OCI-M2 (cell line): Measurements from ENCODE around the gene CDH5.

Experiments
- DNase-seq: peaks from one replicate; lab custom pipeline; 2025; ENCODE audit not compliant: unreplicated experiment; lab: John Stamatoyannopoulos, UW

Gene CDH5

DNA sequence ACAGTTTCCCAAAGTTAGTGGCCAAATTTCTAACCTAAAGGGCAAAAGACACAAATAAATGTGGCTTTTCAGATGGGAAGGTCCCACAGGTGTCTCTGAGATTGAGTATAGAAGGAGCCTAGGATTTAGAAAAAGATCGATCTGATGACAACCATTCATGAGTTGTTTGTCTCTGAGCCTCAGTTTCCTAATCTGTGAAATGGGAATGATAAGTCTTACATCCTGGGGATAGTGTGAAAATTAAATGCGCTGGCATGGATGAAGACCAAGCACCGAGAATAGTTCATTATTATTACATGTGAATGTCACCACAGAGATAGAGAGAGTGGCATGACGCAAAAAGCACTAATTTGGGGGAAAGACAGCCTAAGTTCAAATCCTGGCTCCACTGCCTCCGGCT lies 7.2 kb downstream of the CDH5 start:
- no peak for DNase-seq

DNA sequence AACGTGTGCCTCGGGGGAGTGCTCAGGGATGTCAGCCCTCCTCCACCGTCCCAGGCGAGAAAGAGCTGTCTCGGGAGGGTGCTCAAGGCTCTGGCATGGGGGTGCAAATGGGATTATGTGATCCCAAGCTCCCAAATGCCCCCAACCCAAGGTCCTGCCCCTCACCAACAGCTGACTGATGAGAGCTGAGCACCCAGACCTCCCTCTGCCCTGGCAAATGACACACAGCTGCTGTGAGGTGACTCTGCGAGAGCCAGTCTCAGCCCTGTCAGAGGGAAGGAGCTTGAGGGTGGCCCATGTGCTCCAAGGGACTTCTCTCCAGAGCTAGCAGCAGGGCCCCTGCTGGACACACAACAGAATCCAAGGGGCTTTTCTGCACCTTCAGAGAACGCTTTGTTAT lies 7.7 kb downstream of the CDH5 start:
- DNase-seq: no peak

DNA sequence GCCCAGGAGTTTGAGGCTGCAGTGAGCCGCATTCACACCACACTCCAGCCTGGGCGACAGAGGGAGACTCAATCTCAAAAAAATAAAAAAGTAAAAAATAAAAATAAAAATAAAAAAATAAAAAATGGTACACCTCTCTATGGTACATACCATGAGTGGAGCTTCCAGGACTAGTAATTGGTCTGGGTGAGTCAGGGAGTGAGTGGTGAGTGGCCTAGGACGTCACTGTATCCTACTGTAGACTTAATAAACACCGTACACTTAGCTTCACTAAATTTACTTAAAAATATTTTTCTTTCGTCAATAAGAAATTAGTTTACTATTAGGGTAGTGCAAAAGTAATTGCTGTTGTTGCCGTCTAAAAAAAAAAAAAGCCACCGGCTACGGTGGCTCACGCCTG lies 9.0 kb downstream of the CDH5 start:
- no peak for DNase-seq

DNA sequence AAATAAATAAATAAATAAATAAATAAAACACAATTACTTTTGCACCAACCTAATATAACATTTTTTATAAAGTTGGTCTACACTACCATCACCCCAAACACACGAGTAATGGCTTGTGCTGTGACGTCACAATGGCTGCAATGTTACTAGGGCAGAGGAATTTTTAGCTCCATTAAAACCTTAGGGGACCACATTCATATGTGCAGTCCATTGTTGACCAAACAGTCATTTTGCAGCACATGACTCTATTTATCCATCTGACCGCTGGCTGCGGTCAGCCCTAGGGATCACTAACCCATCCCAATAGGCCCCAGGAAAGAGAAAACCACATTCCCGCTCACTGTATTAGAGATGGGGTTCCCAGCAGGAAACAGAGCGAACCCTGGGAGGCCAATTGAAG lies 9.6 kb downstream of the CDH5 start:
- DNase-seq: no peak

- no peak for DNase-seq
Observed at GRCh38 chr16:66376577-66377305, 10.2 kb downstream of the CDH5 start.

GRCh38 chr16:66377324-66377723 lies 10.8 kb downstream of the CDH5 start:
- DNase-seq: no peak

DNA sequence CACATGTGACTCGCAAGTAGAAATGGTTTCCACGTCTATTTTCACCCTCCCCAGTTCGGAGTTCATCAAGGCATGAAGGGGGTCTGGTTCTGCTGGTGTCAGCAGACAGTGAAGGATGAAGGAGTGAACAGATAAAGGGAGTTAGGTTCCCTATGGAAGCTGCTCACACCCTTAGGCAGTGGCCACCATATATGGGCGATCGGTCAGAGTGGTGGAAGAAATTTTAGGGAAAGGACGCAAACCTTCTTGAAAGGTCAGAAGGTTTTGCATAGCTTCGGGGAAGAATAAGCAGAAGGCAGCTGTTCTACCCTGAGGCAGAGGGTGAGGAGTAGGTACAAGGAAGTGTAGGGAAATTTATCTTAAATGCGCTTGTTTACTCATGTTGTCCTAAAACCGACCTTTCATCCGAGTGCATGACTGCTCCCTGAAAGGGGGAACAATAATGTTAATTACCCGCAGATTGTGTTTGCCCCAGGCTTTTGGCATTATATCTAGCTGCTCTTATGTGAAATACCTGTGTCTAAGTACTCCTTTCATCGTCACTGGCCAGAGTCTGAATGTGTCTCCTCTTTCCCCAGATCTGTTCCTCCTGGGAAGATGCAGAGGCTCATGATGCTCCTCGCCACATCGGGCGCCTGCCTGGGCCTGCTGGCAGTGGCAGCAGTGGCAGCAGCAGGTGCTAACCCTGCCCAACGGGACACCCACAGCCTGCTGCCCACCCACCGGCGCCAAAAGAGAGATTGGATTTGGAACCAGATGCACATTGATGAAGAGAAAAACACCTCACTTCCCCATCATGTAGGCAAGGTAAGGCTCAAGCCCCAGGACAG lies 12.5 kb downstream of the CDH5 start:
- DNase-seq: no peak

DNA sequence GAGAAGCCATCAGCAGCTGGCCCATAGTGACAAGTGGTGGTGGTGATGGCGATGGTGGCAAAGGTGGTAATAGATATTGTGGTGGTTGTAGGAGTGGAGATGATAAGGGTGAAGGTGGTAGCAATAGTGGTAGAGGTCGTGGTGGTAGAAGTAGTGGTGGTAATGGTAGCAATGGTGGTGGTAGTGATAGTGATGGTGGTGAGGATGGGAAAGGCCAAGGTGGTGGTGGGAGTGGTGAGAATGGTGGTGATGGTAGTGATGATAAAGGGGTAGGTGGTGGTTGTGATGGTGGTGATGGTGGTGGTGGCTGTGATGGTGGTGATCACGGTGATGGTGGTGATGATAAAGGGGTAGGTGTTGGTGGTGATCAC lies 13.1 kb downstream of the CDH5 start:
- DNase-seq: no peak

GRCh38 chr16:66380421-66380820 lies 13.9 kb downstream of the CDH5 start:
- DNase-seq: no peak

DNA sequence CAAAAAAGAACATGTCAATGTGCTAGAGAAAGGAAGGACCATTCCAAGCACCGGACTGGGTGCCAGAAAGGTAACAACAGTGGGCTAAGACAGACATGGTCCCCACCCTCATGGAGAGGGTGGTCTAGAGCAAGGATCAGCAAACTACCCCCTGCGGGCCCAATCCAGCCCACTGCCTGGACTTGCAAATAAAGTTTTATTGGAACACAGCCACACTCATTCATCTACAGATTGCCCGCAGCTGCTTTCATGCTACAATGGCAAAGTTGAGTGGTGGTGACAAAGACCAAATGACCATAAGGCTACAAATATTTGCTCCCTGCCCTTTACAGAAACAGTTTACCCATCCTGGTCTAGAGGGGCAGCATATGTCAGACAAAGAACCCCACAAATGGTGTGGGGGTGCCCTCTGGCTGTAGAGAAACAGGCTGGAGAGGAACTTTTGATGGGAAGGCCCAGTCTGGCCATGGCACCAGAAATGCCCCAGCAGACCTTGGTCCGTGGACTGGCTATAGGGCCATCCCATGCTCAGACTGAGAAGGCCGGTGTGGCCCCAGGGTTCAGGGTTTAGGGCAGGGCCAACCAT lies 15.2 kb downstream of the CDH5 start:
- no peak for DNase-seq

DNA sequence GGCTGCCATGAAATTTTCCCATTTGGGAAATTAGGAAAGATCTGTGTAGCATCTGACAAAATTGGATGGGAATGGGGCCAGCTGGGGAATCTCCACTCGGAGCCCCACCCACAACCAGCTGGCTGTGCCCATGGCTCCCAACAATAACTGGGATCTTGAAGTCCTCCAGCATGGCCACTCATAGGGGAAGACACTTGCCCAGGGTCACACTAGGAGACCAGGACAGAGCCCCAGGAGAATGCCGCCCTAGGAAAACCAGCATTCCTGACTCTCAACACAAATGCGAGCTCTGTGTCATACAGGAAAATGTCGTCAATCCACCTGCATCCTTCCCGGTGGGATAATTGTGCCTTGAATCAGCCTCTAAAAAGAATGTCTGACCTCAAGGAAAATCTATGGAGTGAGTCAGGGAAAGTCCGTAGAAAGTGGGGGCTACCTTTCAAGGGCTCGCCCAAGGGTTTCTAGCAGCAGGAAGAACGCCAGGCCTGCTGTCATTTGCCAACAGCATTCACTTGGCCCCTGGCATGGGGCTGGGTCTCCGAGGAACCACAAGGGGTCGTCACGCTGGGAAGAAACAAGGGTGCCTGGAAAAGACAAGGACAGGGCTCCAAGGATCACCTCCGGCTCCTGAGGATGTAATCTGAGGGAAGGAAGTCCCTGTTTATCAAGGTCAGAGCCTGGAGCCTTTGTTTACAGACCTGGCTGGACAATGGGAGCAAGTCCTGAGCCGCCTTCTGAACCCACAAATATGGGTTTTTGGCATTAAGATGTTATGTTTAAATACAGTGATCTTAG lies 15.9 kb downstream of the CDH5 start:
- no peak for DNase-seq

DNA sequence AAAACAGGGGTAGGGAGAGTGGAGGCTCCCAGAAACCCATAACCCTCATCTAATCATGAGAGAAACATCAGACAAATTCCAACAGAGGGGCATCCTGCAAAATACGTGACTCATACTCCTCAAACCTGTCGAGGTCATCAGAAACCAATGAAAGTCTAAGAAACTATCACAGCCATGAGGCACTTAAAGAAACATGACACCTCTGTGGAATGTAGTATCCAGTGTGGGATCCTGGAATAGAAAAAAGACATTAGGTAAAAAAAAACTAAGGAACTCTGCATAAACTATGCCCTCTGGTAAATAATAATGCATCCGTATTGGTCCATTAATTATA lies 16.4 kb downstream of the CDH5 start:
- DNase-seq: no peak

DNA sequence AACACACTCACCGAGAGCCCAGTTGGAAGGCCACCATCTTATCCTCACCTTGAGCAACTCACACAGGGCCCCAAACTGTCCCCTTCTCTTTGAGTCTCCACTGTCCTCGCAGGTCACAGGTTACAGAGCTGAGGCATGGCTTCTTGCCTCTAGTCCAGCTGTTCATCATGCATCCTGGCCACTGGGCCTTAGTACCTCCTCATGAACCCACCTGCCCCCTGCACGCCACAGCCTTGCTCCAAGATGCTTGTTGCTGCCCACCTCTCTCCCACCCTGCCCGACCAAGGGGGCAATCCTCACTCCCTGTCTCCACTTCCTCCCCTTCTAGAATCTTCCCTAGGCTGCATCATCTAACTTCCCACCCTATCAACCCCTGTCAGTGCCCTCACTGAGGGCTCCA lies 17.1 kb downstream of the CDH5 start:
- no peak for DNase-seq

GRCh38 chr16:66385415-66385814 lies 18.9 kb downstream of the CDH5 start:
- no peak for DNase-seq

GRCh38 chr16:66386629-66387622 lies 20.4 kb downstream of the CDH5 start:
- DNase-seq: no peak

DNA sequence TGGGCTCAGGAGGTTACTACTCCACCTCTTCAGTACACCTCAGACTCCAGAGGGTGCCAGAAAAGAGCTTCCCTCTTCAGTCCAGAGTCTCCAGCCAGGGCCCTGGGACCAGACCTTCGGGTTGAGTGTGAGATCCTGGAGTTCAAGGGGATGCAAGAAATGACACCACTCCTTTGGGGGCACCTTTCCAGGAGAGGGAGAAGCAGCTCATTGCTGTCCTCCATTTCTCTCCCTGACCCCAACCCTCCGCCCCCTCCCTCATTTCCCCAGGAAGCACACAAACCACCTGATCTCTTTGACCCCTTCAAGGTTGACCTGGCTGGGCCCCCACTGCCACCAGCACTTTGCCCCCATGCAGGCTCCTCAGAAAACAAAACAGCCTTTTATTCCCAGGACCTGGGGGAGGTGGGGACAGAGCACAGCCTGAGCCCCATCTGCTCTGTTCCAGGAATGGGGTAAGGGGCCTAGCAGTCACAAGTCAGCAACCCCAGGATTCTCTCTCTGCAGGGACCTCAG lies 21.4 kb downstream of the CDH5 start:
- no peak for DNase-seq

DNA sequence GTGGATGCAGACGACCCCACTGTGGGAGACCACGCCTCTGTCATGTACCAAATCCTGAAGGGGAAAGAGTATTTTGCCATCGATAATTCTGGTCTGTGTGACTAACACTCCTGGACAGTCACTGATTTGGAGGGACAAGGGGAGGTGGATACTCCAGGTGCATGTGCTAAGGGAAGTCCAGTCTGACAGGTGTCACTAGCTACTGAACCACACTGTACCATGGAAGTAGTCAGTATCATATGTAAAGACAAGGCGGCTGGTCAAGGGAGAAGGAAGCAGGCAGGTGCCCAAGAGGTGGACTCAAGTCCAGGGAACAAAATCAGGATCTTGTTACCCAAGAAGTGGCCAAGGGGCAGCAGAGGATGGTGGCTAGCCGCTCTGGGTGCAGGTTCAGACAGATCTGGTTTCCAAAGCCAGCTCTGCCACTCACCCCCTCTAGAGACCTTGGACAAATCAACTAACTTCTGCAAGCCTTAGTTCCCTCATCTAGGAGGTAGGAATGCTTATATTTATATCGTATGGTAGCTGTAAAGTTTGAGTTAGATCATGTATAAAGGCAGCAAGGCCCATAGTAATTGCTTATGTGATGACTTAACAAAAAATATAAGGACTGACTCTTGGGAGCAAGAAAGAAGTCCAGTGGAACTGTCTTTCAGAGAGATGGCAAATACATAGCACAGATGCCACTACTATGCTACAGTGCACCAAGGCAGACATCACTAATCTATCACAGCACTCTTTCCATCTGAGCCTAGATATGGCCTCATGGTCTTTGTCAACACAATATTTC lies 22.1 kb downstream of the CDH5 start:
- DNase-seq: no peak

DNA sequence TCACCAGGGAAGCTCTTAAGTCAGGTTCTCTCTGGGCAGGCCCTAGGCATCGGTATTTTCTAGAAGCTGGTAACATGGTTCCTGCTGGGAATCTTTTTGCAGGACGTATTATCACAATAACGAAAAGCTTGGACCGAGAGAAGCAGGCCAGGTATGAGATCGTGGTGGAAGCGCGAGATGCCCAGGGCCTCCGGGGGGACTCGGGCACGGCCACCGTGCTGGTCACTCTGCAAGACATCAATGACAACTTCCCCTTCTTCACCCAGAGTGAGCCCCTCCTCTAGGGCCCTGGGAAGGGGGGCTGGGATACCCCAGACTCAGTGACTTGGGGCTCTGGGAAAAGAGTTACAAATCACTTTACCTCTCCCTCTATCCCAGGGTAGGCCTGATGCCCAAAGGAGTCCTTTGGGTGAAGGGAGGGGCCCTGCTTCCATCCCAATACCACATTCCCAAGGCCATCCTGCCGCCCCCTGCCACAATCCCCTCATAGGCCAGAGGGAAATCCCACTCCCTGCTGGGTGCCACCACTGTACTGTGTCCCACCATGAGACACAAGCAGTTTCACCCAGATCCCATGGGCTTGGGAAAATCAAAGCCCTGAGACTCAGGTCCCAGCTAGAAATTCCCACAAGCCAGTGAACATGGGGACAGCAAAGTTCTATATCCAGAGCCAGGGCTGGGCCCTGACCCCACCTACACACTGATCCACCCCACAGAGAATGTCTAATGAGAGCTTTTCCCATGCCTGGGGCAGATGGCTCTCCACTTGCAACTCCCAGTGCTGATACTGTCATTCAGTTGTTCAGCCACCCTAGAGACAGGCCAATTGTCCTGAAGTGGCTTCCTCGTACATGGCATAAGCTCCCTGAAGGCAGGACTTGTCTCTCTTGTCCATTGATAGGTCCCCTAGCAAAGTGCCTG lies 23.0 kb downstream of the CDH5 start:
- no peak for DNase-seq
